ENCODE results near the gene DDR1. TPM values are rescaled to one million over a fixed set of nuclear protein-coding genes. Genes with fewer than 3 reads are reported as not detected.

The DDR1 gene
- total RNA-seq, 4 donors from 2014 or later, result 2.1 to 74.1 (median 30.3) TPM

GRCh38 chr6:30840935-30841643 is 43.2 kb upstream of the DDR1 start:
- H3K27me3 ChIP-seq, result no peaks in the 10 kb centered on the region
- no peaks in the 10 kb centered on the region for H3K9me3 ChIP-seq
- intact Hi-C loops (cut with DNase I; ENCODE audit: low total_unique reads), result no loop called here
- no peak overlapping the region for H3K4me3 ChIP-seq
- peaks cover 0 to 9% of the 10 kb centered on the region in 2 donors for H3K4me1 ChIP-seq
- no peaks in the 10 kb centered on the region for H3K36me3 ChIP-seq
- TF ChIP-seq POLR2A (IDR thresholded peaks at IDR 0.05), result no peak
- TF ChIP-seq, protein P1, sequence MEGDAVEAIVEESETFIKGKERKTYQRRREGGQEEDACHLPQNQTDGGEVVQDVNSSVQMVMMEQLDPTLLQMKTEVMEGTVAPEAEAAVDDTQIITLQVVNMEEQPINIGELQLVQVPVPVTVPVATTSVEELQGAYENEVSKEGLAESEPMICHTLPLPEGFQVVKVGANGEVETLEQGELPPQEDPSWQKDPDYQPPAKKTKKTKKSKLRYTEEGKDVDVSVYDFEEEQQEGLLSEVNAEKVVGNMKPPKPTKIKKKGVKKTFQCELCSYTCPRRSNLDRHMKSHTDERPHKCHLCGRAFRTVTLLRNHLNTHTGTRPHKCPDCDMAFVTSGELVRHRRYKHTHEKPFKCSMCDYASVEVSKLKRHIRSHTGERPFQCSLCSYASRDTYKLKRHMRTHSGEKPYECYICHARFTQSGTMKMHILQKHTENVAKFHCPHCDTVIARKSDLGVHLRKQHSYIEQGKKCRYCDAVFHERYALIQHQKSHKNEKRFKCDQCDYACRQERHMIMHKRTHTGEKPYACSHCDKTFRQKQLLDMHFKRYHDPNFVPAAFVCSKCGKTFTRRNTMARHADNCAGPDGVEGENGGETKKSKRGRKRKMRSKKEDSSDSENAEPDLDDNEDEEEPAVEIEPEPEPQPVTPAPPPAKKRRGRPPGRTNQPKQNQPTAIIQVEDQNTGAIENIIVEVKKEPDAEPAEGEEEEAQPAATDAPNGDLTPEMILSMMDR (IDR thresholded peaks at IDR 0.05), result no peak
- no peak for DNase-seq
- peak overlapping the region; percentile 51 to 54 for H3K27ac ChIP-seq

- H3K4me3 ChIP-seq, result no peak overlapping the region
- H3K4me1 ChIP-seq, result peaks cover 0 to 9% of the 10 kb centered on the region in 2 donors
- no peak for DNase-seq
- intact Hi-C loops (cut with DNase I; ENCODE audit: low total_unique reads), result no loop called here
- H3K27ac ChIP-seq, result peak overlapping the region; percentile 51 to 54
- TF ChIP-seq POLR2A (IDR thresholded peaks at IDR 0.05), result no peak
- TF ChIP-seq, protein P1 (IDR thresholded peaks at IDR 0.05), result no peak
- no peaks in the 10 kb centered on the region for H3K36me3 ChIP-seq
- H3K27me3 ChIP-seq, result no peaks in the 10 kb centered on the region
- H3K9me3 ChIP-seq, result no peaks in the 10 kb centered on the region
Measured at GRCh38 chr6:30841644-30842504, 42.4 kb upstream of the DDR1 start.

DNA sequence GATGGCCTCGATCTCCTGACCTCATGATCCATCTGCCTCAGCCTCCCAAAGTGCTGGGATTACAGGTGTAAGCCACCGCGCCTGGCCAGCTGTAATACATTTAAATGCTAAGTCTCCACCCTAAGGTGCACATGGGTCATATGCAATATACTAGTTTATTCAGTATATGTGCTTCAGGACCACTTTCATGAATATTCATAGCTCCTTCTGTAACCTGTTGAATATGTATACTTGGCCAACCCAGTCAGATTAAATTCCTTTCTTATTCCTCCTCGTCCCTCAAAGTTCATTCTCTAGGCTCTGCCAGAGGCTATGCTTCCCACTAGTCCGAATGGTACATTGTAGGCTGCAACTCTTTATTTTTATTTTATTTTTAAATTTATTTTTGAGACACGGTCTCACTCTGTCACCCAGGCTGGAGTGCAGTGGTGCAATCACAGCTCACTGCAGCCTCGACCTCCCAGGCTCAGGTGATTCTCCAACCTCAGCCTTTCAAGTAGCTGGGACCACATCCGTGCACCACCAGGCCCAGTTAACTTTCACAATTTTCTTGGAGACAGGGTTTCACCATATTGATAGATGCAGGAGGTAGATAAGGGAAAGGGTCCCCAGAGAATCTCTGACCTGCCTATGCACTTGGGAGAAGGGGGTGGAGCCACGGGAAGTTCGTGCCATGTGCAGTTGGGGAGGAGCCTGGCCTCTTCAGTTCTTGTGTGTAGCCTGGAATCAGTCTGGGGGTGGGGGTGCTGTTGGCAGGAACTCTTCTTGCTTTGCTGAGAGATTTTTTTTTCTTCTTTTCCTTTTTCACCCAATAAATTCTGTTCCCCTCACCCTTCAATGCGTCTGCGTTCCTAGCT is 41.3 kb upstream of the DDR1 start:
- peaks cover 0 to 9% of the 10 kb centered on the region in 2 donors for H3K4me1 ChIP-seq

GRCh38 chr6:30843611-30843998 is 40.7 kb upstream of the DDR1 start:
- TF ChIP-seq, protein P1 (IDR thresholded peaks at IDR 0.05), result no peak
- TF ChIP-seq POLR2A (IDR thresholded peaks at IDR 0.05), result no peak
- no peaks in the 10 kb centered on the region for H3K36me3 ChIP-seq
- no peak for DNase-seq
- no peak overlapping the region for H3K27ac ChIP-seq
- H3K27me3 ChIP-seq, result no peaks in the 10 kb centered on the region
- H3K4me1 ChIP-seq, result peaks cover 0 to 9% of the 10 kb centered on the region in 2 donors
- H3K9me3 ChIP-seq, result no peaks in the 10 kb centered on the region
- intact Hi-C loops (cut with DNase I; ENCODE audit: low total_unique reads), result no loop called here
- H3K4me3 ChIP-seq, result no peak overlapping the region

More for the DNA sequence above, 41.3 kb upstream of the DDR1 start:
- Histone ChIP-seq H3K9me3 (no peaks in the 10 kb centered on the region), H3K36me3 (no peaks in the 10 kb centered on the region), H3K4me3 (no peak overlapping the region), H3K27ac (no peak overlapping the region), H3K27me3 (no peaks in the 10 kb centered on the region)
- intact Hi-C loops (cut with DNase I; ENCODE audit: low total_unique reads), result no loop called here
- TF ChIP-seq, protein P1 (IDR thresholded peaks at IDR 0.05), result no peak
- TF ChIP-seq POLR2A (IDR thresholded peaks at IDR 0.05), result no peak
- no peak for DNase-seq

Data from uterus (tissue), 4 donors.